B cell (primary cell): Measurements from ENCODE around the gene IGF2BP3. TPM values are rescaled to one million over a fixed set of nuclear protein-coding genes. Genes with fewer than 3 reads are reported as not detected.

ENCODE experiments used
- ATAC-seq: fragments of 200-7000 bp; cut with Tn5 transposase; one replicate; pipeline ENCODE4 v1.10.0; 2021; ENCODE audit warnings: low read depth, mild to moderate bottlenecking, moderate number of reproducible peaks, moderate library complexity
- CTCF ChIA-PET: fragments of 350-600 bp; sonication (Branson Sonifier 250); formaldehyde crosslinking; loops from one replicate; lab custom pipeline; 2021; ENCODE audit warnings: antibody characterized with exemption, inconsistent platforms; lab: Charles Lee
- POLR2A ChIA-PET: fragments of 350-600 bp; sonication (Branson Sonifier 250); formaldehyde crosslinking; loops from one replicate; lab custom pipeline; 2021; ENCODE audit warnings: antibody characterized with exemption; lab: Charles Lee
- DNase-seq: peaks from one replicate; pipeline ENCODE4 v3.0.0; 2013
- H2AFZ ChIP-seq: 2 replicates; pipeline ENCODE4 v1.6.1; 2012; ENCODE audit warnings: mild to moderate bottlenecking, low read depth, low read length; ENCODE audit not compliant: insufficient read depth, poor library complexity, severe bottlenecking
- H3K27ac ChIP-seq, 2 donors: 1 replicate in 1 of 2; 2 replicates in 1 of 2; pipeline ENCODE4 v1.5.1; 2012 to 2013; ENCODE audit warnings: low read length in 2 of 2, mild to moderate bottlenecking in 2 of 2, moderate library complexity in 1 of 2
- H3K27me3 ChIP-seq, 4 experiments: fragments of 200-600 bp in 1 of 4; sonication (generic) in 1 of 4; replicated peaks in 1 of 4; 1 replicate in 2 of 4; 2 replicates in 2 of 4; pipeline versions ENCODE4 v1.6.1 to v1.7.0; 2013 to 2016; ENCODE audit warnings: low read length in 3 of 4, mild to moderate bottlenecking in 2 of 4, mixed read lengths in 1 of 4, moderate library complexity in 1 of 4; ENCODE audit not compliant: insufficient read depth in 4 of 4, control insufficient read depth in 3 of 4; ENCODE audit errors: control extremely low read depth in 1 of 4
- H3K36me3 ChIP-seq, 2 experiments: replicated peaks in 1 of 2; 1 replicate in 1 of 2; 2 replicates in 1 of 2; pipeline versions ENCODE4 v1.6.1 to v1.7.1; 2013; ENCODE audit warnings: low read length in 1 of 2; ENCODE audit not compliant: insufficient read depth in 2 of 2, control insufficient read depth in 1 of 2; ENCODE audit errors: control extremely low read depth in 1 of 2, extremely low read depth in 1 of 2
- H3K4me1 ChIP-seq, 2 donors: fragments of 200-600 bp in 1 of 2; sonication (generic) in 1 of 2; 1 replicate in 1 of 2; 2 replicates in 1 of 2; pipeline versions ENCODE4 v1.5.1 to v1.6.1; 2013 to 2017; ENCODE audit warnings: low read length in 2 of 2; ENCODE audit not compliant: control insufficient read depth in 2 of 2, insufficient read depth in 2 of 2
- H3K4me2 ChIP-seq: replicated peaks from 2 replicates; pipeline ENCODE3; 2012; ENCODE audit warnings: mild to moderate bottlenecking, low read depth, low read length; ENCODE audit not compliant: poor library complexity, severe bottlenecking
- H3K4me3 ChIP-seq, 5 experiments: fragments of 200-600 bp in 1 of 5; sonication (generic) in 1 of 5; 1 replicate in 3 of 5; 2 replicates in 2 of 5; pipeline versions ENCODE4 v1.5.1 to v1.7.0; 2011 to 2016; ENCODE audit warnings: low read length in 4 of 5, mild to moderate bottlenecking in 4 of 5, low read depth in 2 of 5, control low read depth in 1 of 5, moderate library complexity in 1 of 5; ENCODE audit not compliant: insufficient read depth in 1 of 5; ENCODE audit errors: control extremely low read depth in 1 of 5, extremely low read depth in 1 of 5
- H3K79me2 ChIP-seq: fragments of 200-600 bp; sonication (generic); one replicate; pipeline ENCODE4 v1.6.0; 2016; ENCODE audit warnings: low read length; ENCODE audit not compliant: control insufficient read depth, insufficient read depth
- H3K9ac ChIP-seq: fragments of 200-600 bp; sonication (generic); 2 replicates; pipeline ENCODE4 v1.6.1; 2017; ENCODE audit warnings: mild to moderate bottlenecking, low read length, moderate library complexity
- H3K9me3 ChIP-seq, 3 donors: one replicate each; pipeline versions ENCODE4 v1.6.1 to v1.7.1; 2013; ENCODE audit warnings: low read length in 2 of 3; ENCODE audit not compliant: control insufficient read depth in 2 of 3, insufficient read depth in 1 of 3; ENCODE audit errors: control extremely low read depth in 1 of 3
- H4K20me1 ChIP-seq: 2 replicates; pipeline ENCODE4 v1.6.0; 2012; ENCODE audit warnings: mild to moderate bottlenecking, low read length; ENCODE audit not compliant: insufficient read depth, control insufficient read depth, poor library complexity, severe bottlenecking
- H3K27ac Mint-ChIP-seq: one replicate; pipeline ENCODE4 v1.8.0; 2021; ENCODE audit warnings: mixed read lengths
- H3K27me3 Mint-ChIP-seq: one replicate; pipeline ENCODE4 v1.8.0; 2021; ENCODE audit warnings: mixed read lengths
- H3K4me1 Mint-ChIP-seq: one replicate; pipeline ENCODE4 v1.8.0; 2021; ENCODE audit warnings: mixed read lengths
- H3K4me3 Mint-ChIP-seq: one replicate; pipeline ENCODE4 v1.8.0; 2021; ENCODE audit warnings: mixed read lengths
- H3K9me3 Mint-ChIP-seq: one replicate; pipeline ENCODE4 v1.8.0; 2022; ENCODE audit warnings: mixed read lengths; ENCODE audit not compliant: insufficient read depth
- CTCF ChIP-seq: fragments of 200-600 bp; IDR thresholded peaks from one replicate; pipeline ENCODE4 v1.8.0; 2022; ENCODE audit warnings: antibody characterized with exemption, mild to moderate bottlenecking
- EZH2 ChIP-seq: IDR thresholded peaks from 2 replicates; pipeline ENCODE4 v1.6.1; 2012; ENCODE audit warnings: borderline replicate concordance, low read depth, mild to moderate bottlenecking, moderate library complexity, low read length; ENCODE audit not compliant: insufficient read depth, poor library complexity, severe bottlenecking
- WGBS: methylation state at CpG from one replicate; pipeline ENCODE4 v1.1.5; 2013; ENCODE audit warnings: missing lambda C conversion rate; ENCODE audit not compliant: insufficient coverage; 5-methylcytosine and 5-hydroxymethylcytosine counted together
- intact Hi-C: fragments of 100-400 bp; cut with micrococcal nuclease; formaldehyde crosslinking; loops from one replicate; pipeline ENCODE4 v1.10.0; 2022
- polyA plus RNA-seq: library from polyadenylated mRNA; depleted of rRNA; stranded (reverse); fragments of >200 nt; gene quantifications from 2 replicates; pipeline ENCODE4 v1.2.3, GENCODE V29; 2012
- total RNA-seq, 2 donors: library from RNA; stranded (reverse); fragments of 120-200 nt in 1 of 2; gene quantifications; 1 replicate in 1 of 2; 2 replicates in 1 of 2; pipeline versions ENCODE4 v1.2.3 to v1.2.4, GENCODE V29; 2013 to 2022

Gene IGF2BP3
- total and polyA plus RNA-seq, 2 donors (not counting 1 experiment from before 2014, with no cell fraction given) = 0.63 to 10.0 TPM

GRCh38 chr7:23422909-23423308, 47.4 kb downstream of the IGF2BP3 start:
- DNase-seq = no peak
- no peaks in the 10 kb centered on the region for H3K4me1 ChIP-seq
- no peaks in the 10 kb centered on the region for H3K27me3 ChIP-seq
- Mint-ChIP-seq H3K4me3 (no peak overlapping the region), H3K4me1 (no peaks in the 10 kb centered on the region), H3K27ac (no peak overlapping the region), H3K27me3 (peaks cover 10% of the 10 kb centered on the region), H3K9me3 (no peaks in the 10 kb centered on the region)
- CTCF ChIA-PET = no interaction called here
- H4K20me1 ChIP-seq = no peaks in the 10 kb centered on the region
- no peaks in the 10 kb centered on the region for H3K9me3 ChIP-seq
- no peak overlapping the region for H3K27ac ChIP-seq
- no peak for ATAC-seq
- no peak overlapping the region for H3K4me3 ChIP-seq
- TF ChIP-seq CTCF = no peak
- TF ChIP-seq EZH2 = no peak
- no peak overlapping the region for H2AFZ ChIP-seq
- WGBS = 96% methylated on average over 10 of the region's 10 CpGs
- POLR2A ChIA-PET = no interaction called here
- intact Hi-C loops = no loop called here
- no peak overlapping the region for H3K4me2 ChIP-seq
- H3K9ac ChIP-seq = no peak overlapping the region
- no peaks in the 10 kb centered on the region for H3K79me2 ChIP-seq
- H3K36me3 ChIP-seq = peaks cover 0 to 1% of the 10 kb centered on the region in 2 experiments

- CTCF ChIA-PET = no interaction called here
- Histone ChIP-seq H3K27me3 (no peaks in the 10 kb centered on the region), H3K4me2 (no peak overlapping the region), H2AFZ (no peak overlapping the region), H3K4me3 (no peak overlapping the region), H3K9me3 (no peaks in the 10 kb centered on the region), H3K79me2 (no peaks in the 10 kb centered on the region), H3K9ac (no peak overlapping the region), H4K20me1 (no peaks in the 10 kb centered on the region), H3K27ac (no peak overlapping the region), H3K4me1 (no peaks in the 10 kb centered on the region), H3K36me3 (peaks cover 0 to 1% of the 10 kb centered on the region in 2 experiments)
- no peak for DNase-seq
- H3K4me1 Mint-ChIP-seq = peaks cover 1% of the 10 kb centered on the region
- no peaks in the 10 kb centered on the region for H3K9me3 Mint-ChIP-seq
- WGBS = 97% methylated on average over 3 of the region's 7 CpGs
- peaks cover 10% of the 10 kb centered on the region for H3K27me3 Mint-ChIP-seq
- TF ChIP-seq CTCF (no peak), EZH2 (no peak)
- no peak overlapping the region for H3K27ac Mint-ChIP-seq
- no peak overlapping the region for H3K4me3 Mint-ChIP-seq
- POLR2A ChIA-PET = no interaction called here
- ATAC-seq = no peak
- intact Hi-C loops = no loop called here
These were observed 47.9 kb downstream of the IGF2BP3 start for GRCh38 chr7:23422384-23422783.
